HG03460 (cell line): ENCODE data around the gene ERBB3.

Source experiments
- ATAC-seq: cut with Tn5 transposase; IDR thresholded peaks from one replicate; pipeline ENCODE4 v1.9.1; 2021; ENCODE audit not compliant: unreplicated experiment

The ERBB3 gene

DNA sequence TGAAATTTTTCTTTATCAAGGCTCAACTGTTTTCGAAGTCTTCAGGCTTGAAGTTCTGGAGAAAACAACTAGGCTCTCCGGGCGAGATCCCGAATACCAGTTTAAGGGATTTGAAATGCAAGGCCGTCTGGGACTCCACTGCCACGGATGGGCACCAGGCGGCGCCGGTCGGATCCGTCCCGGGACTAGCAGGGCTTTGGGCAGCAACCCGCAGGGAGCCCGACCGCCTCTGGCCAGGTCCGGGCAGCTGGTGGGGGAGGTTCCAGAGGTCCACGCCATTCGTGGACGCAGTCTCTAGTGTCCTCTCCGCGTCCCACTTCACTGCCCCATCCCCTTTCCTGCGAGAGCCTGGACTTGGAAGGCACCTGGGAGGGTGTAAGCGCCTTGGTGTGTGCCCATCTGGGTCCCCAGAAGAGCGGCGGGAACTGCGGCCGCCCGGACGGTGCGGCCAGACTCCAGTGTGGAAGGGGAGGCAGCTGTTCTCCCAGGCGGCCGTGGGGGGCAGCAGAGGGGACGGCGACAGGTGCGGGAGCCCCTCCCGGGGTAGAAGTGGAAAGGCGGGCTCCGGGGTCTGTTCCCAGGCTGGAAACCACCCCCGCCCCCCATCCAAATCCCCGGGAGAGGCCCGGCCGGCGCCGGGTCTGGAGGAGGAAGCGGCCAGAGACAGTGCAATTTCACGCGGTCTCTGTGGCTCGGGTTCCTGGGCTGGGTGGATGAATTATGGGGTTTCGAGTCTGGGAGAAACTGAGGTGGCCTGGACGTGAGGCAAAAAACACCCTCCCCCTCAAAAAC, 838 bp upstream of the ERBB3 start:
- peak; percentile 74 for ATAC-seq

DNA sequence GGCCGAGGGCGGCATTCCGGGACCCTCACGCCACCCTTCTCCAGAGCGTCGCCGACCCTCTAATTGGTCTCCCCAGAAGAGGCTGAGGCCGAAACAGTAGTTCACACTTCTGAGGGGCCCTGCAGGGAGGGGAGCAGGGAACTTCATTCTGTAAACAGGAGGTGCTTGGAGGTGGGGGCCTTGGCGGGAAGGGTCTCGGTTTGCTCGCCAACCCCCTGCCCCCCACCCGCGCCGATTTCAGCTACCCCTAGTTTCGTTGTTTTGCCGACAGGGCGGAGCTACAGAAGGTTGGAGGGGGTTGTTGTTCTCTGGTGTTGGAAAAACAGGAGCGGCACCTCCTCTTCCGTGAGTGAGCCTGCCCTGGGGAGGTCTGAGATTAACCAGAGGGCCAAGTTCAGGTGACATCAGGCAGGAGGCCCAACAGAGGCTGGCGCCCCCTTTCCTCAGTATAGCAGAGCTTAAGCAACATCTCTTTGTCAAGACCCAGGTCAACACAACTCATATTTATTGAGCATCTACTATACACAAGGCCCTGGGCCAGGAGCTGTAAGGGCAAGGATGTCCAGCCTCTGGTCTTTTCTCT, 682 bp downstream of the ERBB3 start:
- ATAC-seq: no peak

GRCh38 chr12:56081393-56082347, 1.7 kb downstream of the ERBB3 start:
- no peak for ATAC-seq

- ATAC-seq: no peak
Measured at GRCh38 chr12:56082382-56082781, 2.4 kb downstream of the ERBB3 start.

DNA sequence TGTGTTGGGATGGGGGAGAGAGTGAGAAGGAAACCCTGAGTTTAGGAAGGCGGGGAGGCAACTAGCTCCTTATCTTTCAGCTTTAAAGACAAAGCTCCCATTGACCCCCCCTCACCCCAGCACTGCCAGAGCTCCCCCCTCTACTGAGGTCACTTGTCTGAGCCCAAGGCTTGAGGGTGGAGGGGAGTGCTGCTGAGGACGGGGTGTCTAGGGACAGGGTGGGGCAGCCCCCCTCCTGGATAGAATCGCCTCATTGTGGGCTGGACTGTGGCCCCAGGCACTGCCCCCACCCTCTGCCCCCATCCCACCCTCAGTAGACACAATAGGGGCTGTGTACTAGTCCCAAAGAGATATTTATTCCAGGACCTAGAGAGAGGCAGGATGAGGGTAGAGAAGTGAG, 3.0 kb downstream of the ERBB3 start:
- ATAC-seq: no peak

DNA sequence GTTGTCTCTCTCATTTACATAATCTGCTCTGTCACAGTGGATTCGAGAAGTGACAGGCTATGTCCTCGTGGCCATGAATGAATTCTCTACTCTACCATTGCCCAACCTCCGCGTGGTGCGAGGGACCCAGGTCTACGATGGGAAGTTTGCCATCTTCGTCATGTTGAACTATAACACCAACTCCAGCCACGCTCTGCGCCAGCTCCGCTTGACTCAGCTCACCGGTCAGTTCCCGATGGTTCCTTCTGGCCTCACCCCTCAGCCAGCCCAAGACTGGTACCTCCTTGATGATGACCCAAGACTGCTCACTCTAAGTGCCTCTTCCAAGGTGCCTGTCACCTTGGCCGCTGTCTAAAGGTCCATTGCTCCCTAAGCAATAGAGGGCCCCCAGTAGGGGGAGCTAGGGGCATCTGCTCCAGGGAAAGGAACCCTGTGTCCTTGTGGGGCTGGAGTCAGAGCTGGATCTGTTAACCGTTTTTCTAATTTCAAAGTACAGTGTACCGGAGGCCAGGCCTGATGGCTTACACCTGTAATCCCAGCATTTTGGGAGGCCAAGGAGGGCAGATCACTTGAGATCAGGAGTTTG, 5.1 kb downstream of the ERBB3 start:
- ATAC-seq: no peak

DNA sequence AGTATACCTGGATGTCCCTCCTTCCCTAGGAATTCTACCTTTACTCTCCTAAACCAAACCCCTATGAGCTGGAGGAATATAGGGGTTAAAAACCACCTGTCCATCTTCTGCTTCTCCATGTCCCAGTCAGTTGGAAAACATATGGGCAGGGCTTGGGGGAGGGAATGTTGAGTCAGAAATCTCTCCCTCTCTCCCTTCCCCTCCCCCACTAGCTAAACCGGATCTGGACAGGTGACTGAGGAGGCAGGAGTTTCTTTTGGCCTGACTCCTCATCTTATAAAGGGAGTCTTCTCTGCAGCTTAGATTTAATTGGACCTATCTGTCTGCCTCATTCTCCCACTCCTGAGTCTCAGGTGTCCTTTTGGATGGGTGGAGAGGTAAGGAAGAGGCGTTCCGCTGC, 6.1 kb downstream of the ERBB3 start:
- no peak for ATAC-seq

- ATAC-seq: no peak
Measured at GRCh38 chr12:56086608-56087007, 6.6 kb downstream of the ERBB3 start.

GRCh38 chr12:56087220-56087619, 7.3 kb downstream of the ERBB3 start:
- no peak for ATAC-seq

- no peak for ATAC-seq
Measured at GRCh38 chr12:56097738-56098137, 17.8 kb downstream of the ERBB3 start.

DNA sequence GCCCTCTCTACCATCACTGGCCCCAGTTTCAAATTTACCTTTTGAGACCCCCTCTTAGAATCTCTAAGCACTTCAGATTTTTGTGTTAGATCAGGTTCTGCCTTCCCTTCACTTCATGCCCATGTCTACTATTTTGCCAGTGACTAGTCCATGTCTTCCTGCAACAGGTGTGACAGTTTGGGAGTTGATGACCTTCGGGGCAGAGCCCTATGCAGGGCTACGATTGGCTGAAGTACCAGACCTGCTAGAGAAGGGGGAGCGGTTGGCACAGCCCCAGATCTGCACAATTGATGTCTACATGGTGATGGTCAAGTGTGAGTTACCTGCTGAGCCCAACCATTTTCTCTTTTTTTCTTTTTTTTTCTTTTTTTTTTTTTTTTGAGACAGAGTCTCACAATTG, 18.6 kb downstream of the ERBB3 start:
- ATAC-seq: no peak

DNA sequence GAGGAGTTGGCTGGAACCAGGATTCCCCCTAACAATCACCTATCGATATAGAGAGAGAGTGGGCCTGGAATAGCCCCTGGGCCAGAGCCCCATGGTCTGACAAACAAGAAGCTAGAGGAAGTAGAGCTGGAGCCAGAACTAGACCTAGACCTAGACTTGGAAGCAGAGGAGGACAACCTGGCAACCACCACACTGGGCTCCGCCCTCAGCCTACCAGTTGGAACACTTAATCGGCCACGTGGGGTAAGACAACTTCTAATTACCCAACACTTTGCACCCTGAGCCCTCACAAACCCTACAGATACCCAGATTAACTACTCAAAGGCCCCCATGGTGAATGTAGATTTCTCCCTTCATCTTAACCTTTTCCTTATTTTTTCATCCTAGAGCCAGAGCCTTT, 19.8 kb downstream of the ERBB3 start:
- ATAC-seq: no peak

DNA sequence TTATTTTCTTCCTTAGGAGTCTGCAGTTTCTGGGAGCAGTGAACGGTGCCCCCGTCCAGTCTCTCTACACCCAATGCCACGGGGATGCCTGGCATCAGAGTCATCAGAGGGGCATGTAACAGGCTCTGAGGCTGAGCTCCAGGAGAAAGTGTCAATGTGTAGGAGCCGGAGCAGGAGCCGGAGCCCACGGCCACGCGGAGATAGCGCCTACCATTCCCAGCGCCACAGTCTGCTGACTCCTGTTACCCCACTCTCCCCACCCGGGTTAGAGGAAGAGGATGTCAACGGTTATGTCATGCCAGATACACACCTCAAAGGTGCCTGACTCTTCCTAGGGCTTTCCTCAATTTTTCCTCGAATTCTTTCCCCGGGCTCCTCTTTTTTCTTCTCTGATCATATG, 21.1 kb downstream of the ERBB3 start:
- no peak for ATAC-seq

GRCh38 chr12:56102683-56103065, 22.7 kb downstream of the ERBB3 start:
- ATAC-seq: no peak

GRCh38 chr12:56103066-56103711, 23.2 kb downstream of the ERBB3 start:
- no peak for ATAC-seq

DNA sequence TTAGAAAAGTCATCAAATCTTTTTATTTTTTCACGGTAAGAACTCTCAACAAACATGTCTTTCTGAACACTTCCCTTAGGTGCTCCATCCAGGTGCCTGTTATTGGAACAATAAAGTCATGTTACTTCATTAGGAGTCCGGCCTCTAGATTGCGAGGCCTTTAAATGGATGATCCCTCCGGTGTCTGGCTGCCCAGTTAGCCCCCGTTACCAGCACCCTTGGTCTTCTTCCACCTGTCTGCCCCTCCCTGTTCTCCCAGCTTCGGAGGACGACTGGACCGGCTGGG, 23.8 kb downstream of the ERBB3 start:
- no peak for ATAC-seq

- peak; percentile 93 for ATAC-seq
Measured at GRCh38 chr12:56104109-56104814, 24.3 kb downstream of the ERBB3 start, which contains the start of gene PA2G4. TSS of gene PA2G4 (plus strand) at chr12:56104559. CDS start at chr12:56104738, 179 bp downstream.

GRCh38 chr12:56104815-56105608, 25.0 kb downstream of the ERBB3 start:
- ATAC-seq: peak; percentile 22

- no peak for ATAC-seq
Measured at GRCh38 chr12:56105609-56105902, 25.6 kb downstream of the ERBB3 start.

DNA sequence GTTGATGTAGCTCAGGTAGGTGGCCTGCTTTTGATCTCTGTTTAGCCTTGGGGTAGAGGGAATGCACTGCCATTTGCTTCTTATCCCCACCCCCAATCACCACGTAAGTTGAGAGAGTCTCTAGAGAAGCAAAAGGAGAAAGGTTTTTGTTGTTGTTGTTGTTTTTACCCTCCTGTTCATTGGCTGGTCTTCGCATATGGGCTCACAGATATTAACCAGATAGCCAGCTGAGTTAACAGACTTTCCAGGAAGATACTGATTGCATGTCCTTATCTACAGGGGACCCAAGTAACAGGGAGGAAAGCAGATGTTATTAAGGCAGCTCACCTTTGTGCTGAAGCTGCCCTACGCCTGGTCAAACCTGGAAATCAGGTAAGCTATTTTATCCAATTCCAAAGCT, 27.3 kb downstream of the ERBB3 start:
- no peak for ATAC-seq
